ENCODE measurements around the gene SLC25A30. TPM values are rescaled to one million over a fixed set of nuclear protein-coding genes. Genes with fewer than 3 reads are reported as not detected.
"Not testable (repeated sequence)": the region's sequence is repeated elsewhere in the genome, so short reads cannot be mapped to it uniquely, and the experiment has no call there.

Gene SLC25A30
- total RNA-seq, 2 experiments from 2014 or later: 23.2 to 28.6 TPM

GRCh38 chr13:45385907-45386553 lies 32.1 kb downstream of the SLC25A30 start:
- intact Hi-C loops (cut with DNase I, micrococcal nuclease): no loop called here
- no peaks in the 10 kb centered on the region for H3K27me3 ChIP-seq (ENCODE audit: control insufficient read depth in 1 of 2, insufficient read depth in 2 of 2, low read length in 2 of 2)
- H3K9me3 ChIP-seq (ENCODE audit: control insufficient read depth in 1 of 2, insufficient read depth in 1 of 2, low read length in 2 of 2): no peaks in the 10 kb centered on the region
- peaks cover 37% of the 10 kb centered on the region for H3K36me3 Mint-ChIP-seq (ENCODE audit: low read depth)
- TF ChIP-seq CTCF (IDR thresholded peaks at IDR 0.05): no peak
- no peak overlapping the region for H3K4me3 ChIP-seq (ENCODE audit: low read length)
- peaks cover 19% of the 10 kb centered on the region for H3K36me3 ChIP-seq (ENCODE audit: insufficient read depth, low read length)
- H3K4me3 Mint-ChIP-seq: no peak overlapping the region
- no peaks in the 10 kb centered on the region for H3K27me3 Mint-ChIP-seq
- H3K4me1 ChIP-seq (ENCODE audit: insufficient read depth, low read length): no peaks in the 10 kb centered on the region
- no peaks in the 10 kb centered on the region for H3K9me3 Mint-ChIP-seq
- no peak overlapping the region for H3K27ac Mint-ChIP-seq
- POLR2A ChIA-PET: no interaction called here
- H3K27ac ChIP-seq (ENCODE audit: low read depth in 1 of 2, low read length in 2 of 2): no peak overlapping the region
- CTCF ChIA-PET: no interaction called here
- DNase-seq (no peak), ATAC-seq (ENCODE audit: poor library complexity) (no peak)
- H3K4me1 Mint-ChIP-seq (ENCODE audit: low read depth): peaks cover 6% of the 10 kb centered on the region

GRCh38 chr13:45385320-45385719 lies 32.9 kb downstream of the SLC25A30 start:
- no peak for TF ChIP-seq CTCF (IDR thresholded peaks at IDR 0.05)
- ChIA-PET POLR2A (interaction anchor here (1.3 kb wide), 1 partner anchor 32 kb away, joined by 4 read pairs; no protein-coding TSS in a partner anchor), CTCF (no interaction called here)
- Histone ChIP-seq H3K4me3 (ENCODE audit: low read length) (no peak overlapping the region), H3K9me3 (ENCODE audit: control insufficient read depth in 1 of 2, insufficient read depth in 1 of 2, low read length in 2 of 2) (no peaks in the 10 kb centered on the region), H3K4me1 (ENCODE audit: insufficient read depth, low read length) (no peaks in the 10 kb centered on the region), H3K36me3 (ENCODE audit: insufficient read depth, low read length) (peaks cover 14% of the 10 kb centered on the region), H3K27ac (ENCODE audit: low read depth in 1 of 2, low read length in 2 of 2) (no peak overlapping the region), H3K27me3 (ENCODE audit: control insufficient read depth in 1 of 2, insufficient read depth in 2 of 2, low read length in 2 of 2) (no peaks in the 10 kb centered on the region)
- intact Hi-C loops (cut with DNase I, micrococcal nuclease): no loop called here
- Mint-ChIP-seq H3K4me3 (no peak overlapping the region), H3K36me3 (ENCODE audit: low read depth) (peaks cover 35% of the 10 kb centered on the region), H3K4me1 (ENCODE audit: low read depth) (peaks cover 6% of the 10 kb centered on the region), H3K27ac (no peak overlapping the region), H3K9me3 (no peaks in the 10 kb centered on the region), H3K27me3 (no peaks in the 10 kb centered on the region)
- DNase-seq (no peak), ATAC-seq (ENCODE audit: poor library complexity) (no peak)

GRCh38 chr13:45384474-45385174 lies 33.5 kb downstream of the SLC25A30 start:
- Mint-ChIP-seq H3K4me1 (ENCODE audit: low read depth) (peaks cover 6% of the 10 kb centered on the region), H3K4me3 (no peak overlapping the region), H3K9me3 (no peaks in the 10 kb centered on the region), H3K27me3 (no peaks in the 10 kb centered on the region), H3K27ac (no peak overlapping the region), H3K36me3 (ENCODE audit: low read depth) (peaks cover 32% of the 10 kb centered on the region)
- DNase-seq (no peak), ATAC-seq (ENCODE audit: poor library complexity) (no peak)
- Histone ChIP-seq H3K27me3 (ENCODE audit: control insufficient read depth in 1 of 2, insufficient read depth in 2 of 2, low read length in 2 of 2) (no peaks in the 10 kb centered on the region), H3K36me3 (ENCODE audit: insufficient read depth, low read length) (peaks cover 14% of the 10 kb centered on the region), H3K27ac (ENCODE audit: low read depth in 1 of 2, low read length in 2 of 2) (no peak overlapping the region), H3K4me3 (ENCODE audit: low read length) (no peak overlapping the region), H3K9me3 (ENCODE audit: control insufficient read depth in 1 of 2, insufficient read depth in 1 of 2, low read length in 2 of 2) (no peaks in the 10 kb centered on the region), H3K4me1 (ENCODE audit: insufficient read depth, low read length) (no peaks in the 10 kb centered on the region)
- intact Hi-C loops (cut with DNase I, micrococcal nuclease): no loop called here
- POLR2A ChIA-PET: interaction anchor here (1.2 to 1.3 kb wide), 2 partner anchors 32 to 80 kb away, joined by 3 to 4 read pairs; partner anchors contain the start of gene COG3
- TF ChIP-seq CTCF (IDR thresholded peaks at IDR 0.05): no peak
- CTCF ChIA-PET: no interaction called here

- H3K4me3 Mint-ChIP-seq; H3K4me1 ChIP-seq (ENCODE audit: insufficient read depth, low read length); H3K4me1 Mint-ChIP-seq (ENCODE audit: low read depth); H3K27me3 Mint-ChIP-seq; H3K9me3 Mint-ChIP-seq; H3K27ac ChIP-seq (ENCODE audit: low read depth in 1 of 2, low read length in 2 of 2); H3K9me3 ChIP-seq (ENCODE audit: control insufficient read depth in 1 of 2, insufficient read depth in 1 of 2, low read length in 2 of 2); POLR2A ChIA-PET; H3K4me3 ChIP-seq (ENCODE audit: low read length); ATAC-seq (ENCODE audit: poor library complexity); CTCF ChIA-PET; DNase-seq; H3K27me3 ChIP-seq (ENCODE audit: control insufficient read depth in 1 of 2, insufficient read depth in 2 of 2, low read length in 2 of 2); intact Hi-C loops (cut with DNase I, micrococcal nuclease); H3K27ac Mint-ChIP-seq: not testable (repeated sequence)
- peaks cover 31% of the 10 kb centered on the region for H3K36me3 Mint-ChIP-seq (ENCODE audit: low read depth)
- peaks cover 14% of the 10 kb centered on the region for H3K36me3 ChIP-seq (ENCODE audit: insufficient read depth, low read length)
Measured at GRCh38 chr13:45382739-45383138, 35.4 kb downstream of the SLC25A30 start.
